Erythroblast (primary cell): Measurements from ENCODE around the gene MYCBPAP.

ENCODE experiments used
- GATA1 ChIP-seq: IDR thresholded peaks from 2 replicates; pipeline ENCODE4 v1.6.1; 2011; ENCODE audit warnings: low read depth, mild to moderate bottlenecking, control low read depth, low read length, moderate library complexity
- POLR2A ChIP-seq: IDR thresholded peaks from 2 replicates; pipeline ENCODE4 v1.6.1; 2011; ENCODE audit warnings: mild to moderate bottlenecking, low read length

DNA sequence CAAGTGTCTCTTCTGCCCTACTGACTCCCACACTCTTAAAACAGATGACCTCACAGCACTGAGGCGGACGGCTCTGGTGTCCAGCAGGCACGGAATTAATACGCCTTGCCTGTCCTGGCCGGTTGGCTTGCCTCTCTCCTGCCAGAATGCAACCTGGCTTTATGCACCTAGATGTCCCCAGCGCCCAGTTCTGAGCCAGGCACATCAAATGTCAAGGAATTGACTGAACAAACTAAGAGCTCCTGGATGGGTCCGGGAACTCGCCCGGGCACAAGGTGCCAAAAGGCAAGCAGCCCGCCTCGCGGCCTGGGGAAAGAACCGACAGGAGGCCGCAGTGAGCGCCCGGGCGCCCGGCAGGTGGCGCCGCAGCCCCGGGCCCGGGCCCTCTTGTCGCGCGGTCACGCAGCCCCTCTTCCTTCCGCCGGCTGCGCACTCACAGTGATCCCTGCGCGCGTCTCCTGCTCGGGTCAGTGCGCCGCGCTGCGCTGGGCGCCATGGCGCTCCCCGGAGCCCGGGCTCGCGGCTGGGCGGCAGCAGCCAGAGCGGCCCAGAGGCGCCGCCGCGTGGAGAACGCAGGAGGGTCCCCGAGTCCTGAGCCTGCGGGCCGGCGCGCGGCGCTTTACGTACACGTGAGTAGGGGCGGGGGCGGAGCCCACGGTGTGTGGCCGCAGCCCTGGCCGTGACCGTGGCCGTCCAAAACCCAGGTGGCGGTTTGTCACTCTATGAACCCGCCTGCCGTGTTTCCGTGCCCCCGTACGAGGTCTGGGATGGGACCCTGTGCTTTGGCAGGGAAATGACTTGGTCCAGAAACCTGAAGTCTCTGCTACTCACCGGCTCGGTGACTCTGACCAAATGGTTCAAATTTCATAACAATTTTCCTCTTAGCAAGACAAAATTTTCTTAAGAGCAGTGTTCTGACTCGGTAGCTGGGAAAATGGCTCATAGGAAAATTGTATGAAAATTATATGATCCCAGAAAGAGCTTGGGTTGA lies 29.6 kb upstream of the MYCBPAP start, which contains the start of gene RSAD1:
- TF ChIP-seq POLR2A (peak; percentile 70), GATA1 (no peak)
